ENCODE measurements around the gene ZBTB4. TPM values are rescaled to one million over a fixed set of nuclear protein-coding genes. Genes with fewer than 3 reads are reported as not detected.
"Not testable (repeated sequence)": the region's sequence is repeated elsewhere in the genome, so short reads cannot be mapped to it uniquely, and the experiment has no call there.

ZBTB4 gene
- total RNA-seq, 1 donor from 2014 or later = 51.0 TPM

DNA sequence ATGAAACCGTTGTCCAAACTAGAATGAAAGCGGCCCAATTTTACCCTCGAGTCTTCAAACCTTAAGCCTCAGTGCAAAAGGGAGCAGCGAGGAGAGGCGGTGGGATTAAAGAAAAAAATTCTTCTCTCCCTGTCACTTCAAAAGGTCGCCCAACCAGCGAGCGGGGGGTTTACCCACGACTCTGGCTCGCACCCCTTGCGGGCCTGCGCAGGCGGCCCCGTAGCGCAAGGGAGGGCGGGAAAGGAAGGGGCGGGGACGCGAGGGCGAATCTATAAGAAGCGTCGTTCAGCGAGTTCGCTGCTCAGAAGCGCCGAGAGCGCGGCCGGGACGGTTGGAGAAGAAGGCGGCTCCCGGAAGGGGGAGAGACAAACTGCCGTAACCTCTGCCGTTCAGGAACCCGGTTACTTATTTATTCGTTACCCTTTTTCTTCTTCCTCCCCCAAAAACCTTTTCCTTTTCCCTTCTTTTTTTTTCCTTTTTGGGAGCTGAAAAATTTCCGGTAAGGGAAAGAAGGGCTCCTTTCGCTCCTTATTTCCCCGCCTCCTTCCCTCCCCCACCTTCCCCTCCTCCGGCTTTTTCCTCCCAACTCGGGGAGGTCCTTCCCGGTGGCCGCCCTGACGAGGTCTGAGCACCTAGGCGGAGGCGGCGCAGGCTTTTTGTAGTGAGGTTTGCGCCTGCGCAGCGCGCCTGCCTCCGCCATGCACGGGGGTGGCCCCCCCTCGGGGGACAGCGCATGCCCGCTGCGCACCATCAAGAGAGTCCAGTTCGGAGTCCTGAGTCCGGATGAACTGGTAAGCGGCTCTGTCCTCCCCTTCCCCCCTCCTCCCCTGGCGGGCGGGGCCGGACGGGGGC is 4.9 kb upstream of the ZBTB4 start, which contains the start of gene POLR2A:
TSS of gene POLR2A (plus strand) at position 300 of the 852 bp plus-strand sequence.
- Mint-ChIP-seq H3K4me1 (ENCODE audit: low read depth) (peaks cover 67% of the 10 kb centered on the region), H3K27ac (ENCODE audit: unreplicated experiment) (peak within 1 kb of the TSS; percentile 100), H3K27me3 (ENCODE audit: low read depth) (no peaks in the 10 kb centered on the region), H3K9me3 (ENCODE audit: low read depth) (no peaks in the 10 kb centered on the region), H3K36me3 (ENCODE audit: low read depth) (peaks cover 2% of the 10 kb centered on the region), H3K4me3 (ENCODE audit: unreplicated experiment) (peak within 1 kb of the TSS; percentile 88)
- peak; percentile 98 for DNase-seq (ENCODE audit: low spot score)
- TF ChIP-seq, protein P1, sequence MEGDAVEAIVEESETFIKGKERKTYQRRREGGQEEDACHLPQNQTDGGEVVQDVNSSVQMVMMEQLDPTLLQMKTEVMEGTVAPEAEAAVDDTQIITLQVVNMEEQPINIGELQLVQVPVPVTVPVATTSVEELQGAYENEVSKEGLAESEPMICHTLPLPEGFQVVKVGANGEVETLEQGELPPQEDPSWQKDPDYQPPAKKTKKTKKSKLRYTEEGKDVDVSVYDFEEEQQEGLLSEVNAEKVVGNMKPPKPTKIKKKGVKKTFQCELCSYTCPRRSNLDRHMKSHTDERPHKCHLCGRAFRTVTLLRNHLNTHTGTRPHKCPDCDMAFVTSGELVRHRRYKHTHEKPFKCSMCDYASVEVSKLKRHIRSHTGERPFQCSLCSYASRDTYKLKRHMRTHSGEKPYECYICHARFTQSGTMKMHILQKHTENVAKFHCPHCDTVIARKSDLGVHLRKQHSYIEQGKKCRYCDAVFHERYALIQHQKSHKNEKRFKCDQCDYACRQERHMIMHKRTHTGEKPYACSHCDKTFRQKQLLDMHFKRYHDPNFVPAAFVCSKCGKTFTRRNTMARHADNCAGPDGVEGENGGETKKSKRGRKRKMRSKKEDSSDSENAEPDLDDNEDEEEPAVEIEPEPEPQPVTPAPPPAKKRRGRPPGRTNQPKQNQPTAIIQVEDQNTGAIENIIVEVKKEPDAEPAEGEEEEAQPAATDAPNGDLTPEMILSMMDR (IDR thresholded peaks at IDR 0.05) = no peak

DNA sequence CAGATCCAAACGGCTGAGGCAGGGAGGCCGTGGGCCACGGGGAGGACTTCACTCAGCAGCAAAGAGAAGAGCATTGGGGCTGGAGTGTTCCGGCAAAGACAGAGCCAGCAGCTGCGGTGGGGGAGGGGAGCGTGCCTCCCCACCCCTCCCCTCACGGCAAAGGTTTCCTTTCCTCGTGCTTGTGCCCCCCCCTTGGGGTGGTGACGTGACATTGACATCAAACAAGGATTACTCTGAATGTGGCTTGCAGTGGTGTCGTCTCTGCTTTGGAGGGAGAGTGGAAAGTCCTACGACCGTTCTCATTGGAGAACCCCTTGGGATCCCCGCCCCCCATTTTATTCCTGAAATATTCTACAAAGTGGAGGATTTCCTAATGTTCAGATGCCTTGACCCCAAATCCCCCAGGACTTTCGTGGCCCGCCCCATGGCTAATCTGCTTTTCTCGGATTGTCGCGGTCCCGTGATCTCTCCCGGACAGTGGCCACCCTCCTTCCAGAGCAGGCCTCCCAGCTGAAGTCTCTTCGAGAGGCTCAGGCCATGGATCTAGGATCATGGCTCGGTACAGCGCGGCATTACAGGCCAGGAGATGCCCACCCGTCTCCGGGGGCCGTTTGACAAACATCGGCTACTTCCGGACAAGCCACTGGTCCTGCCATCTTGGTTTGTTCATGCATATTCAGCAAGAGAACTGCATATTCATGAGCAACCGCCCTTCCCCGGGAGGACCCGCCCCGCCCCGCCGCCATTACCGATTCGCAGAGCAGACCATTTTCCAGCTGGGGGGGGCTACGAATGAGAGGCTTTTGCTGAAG is 4.0 kb upstream of the ZBTB4 start:
- Mint-ChIP-seq H3K36me3 (ENCODE audit: low read depth) (peaks cover 2% of the 10 kb centered on the region), H3K27ac (ENCODE audit: unreplicated experiment) (peak overlapping the region; percentile 100), H3K4me3 (ENCODE audit: unreplicated experiment) (peak overlapping the region; percentile 88), H3K9me3 (ENCODE audit: low read depth) (no peaks in the 10 kb centered on the region), H3K27me3 (ENCODE audit: low read depth) (no peaks in the 10 kb centered on the region), H3K4me1 (ENCODE audit: low read depth) (peaks cover 61% of the 10 kb centered on the region)
- TF ChIP-seq, protein P1 (IDR thresholded peaks at IDR 0.05) = no peak
- no peak for DNase-seq (ENCODE audit: low spot score)

GRCh38 chr17:7482742-7483088 is 3.3 kb upstream of the ZBTB4 start:
- not testable (repeated sequence) for H3K36me3 Mint-ChIP-seq (ENCODE audit: low read depth); H3K9me3 Mint-ChIP-seq (ENCODE audit: low read depth); DNase-seq (ENCODE audit: low spot score); H3K27me3 Mint-ChIP-seq (ENCODE audit: low read depth)
- Mint-ChIP-seq H3K27ac (ENCODE audit: unreplicated experiment) (peak overlapping the region; percentile 100), H3K4me3 (ENCODE audit: unreplicated experiment) (peak overlapping the region; percentile 88), H3K4me1 (ENCODE audit: low read depth) (peaks cover 65% of the 10 kb centered on the region)

GRCh38 chr17:7481842-7482741 is 2.7 kb upstream of the ZBTB4 start:
- DNase-seq (ENCODE audit: low spot score); H3K9me3 Mint-ChIP-seq (ENCODE audit: low read depth); H3K27me3 Mint-ChIP-seq (ENCODE audit: low read depth); H3K4me3 Mint-ChIP-seq (ENCODE audit: unreplicated experiment); H3K36me3 Mint-ChIP-seq (ENCODE audit: low read depth): not testable (repeated sequence)
- Mint-ChIP-seq H3K27ac (ENCODE audit: unreplicated experiment) (peak overlapping the region; percentile 100), H3K4me1 (ENCODE audit: low read depth) (peaks cover 65% of the 10 kb centered on the region)

DNA sequence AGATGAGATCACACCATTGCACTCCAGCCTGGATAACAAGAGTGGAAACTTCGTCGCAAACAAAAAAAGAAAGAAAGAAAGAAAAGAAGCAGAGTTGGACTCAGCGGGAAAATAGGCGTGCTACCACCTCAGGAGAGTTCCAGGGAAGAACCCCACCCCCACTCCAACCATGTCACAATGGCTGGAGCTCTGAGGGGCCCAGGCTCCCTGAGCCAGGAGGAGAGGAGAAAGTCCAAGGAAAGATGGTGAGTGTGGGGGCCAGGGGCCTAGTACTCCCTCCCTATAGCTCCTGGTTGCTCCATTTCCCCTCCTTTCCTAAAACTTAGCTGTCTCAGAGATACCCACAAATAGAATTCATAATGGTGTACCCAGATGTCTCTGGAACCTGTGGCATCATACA is 1.8 kb upstream of the ZBTB4 start, which contains the start of gene SLC35G6:
TSS of gene SLC35G6 (plus strand) at position 172 of the 400 bp plus-strand sequence. CDS start at position 243, 71 bp downstream.
- DNase-seq (ENCODE audit: low spot score) = not testable (repeated sequence)
- H3K4me1 Mint-ChIP-seq (ENCODE audit: low read depth) = peaks cover 65% of the 10 kb centered on the region

GRCh38 chr17:7480089-7480384 is 606 bp upstream of the ZBTB4 start:
- peak overlapping the region; percentile 84 for H3K4me3 Mint-ChIP-seq (ENCODE audit: unreplicated experiment)

More for the DNA sequence above, 1.8 kb upstream of the ZBTB4 start, which contains the start of gene SLC35G6:
- peak within 1 kb of the TSS; percentile 95 for H3K27ac Mint-ChIP-seq (ENCODE audit: unreplicated experiment)
- peak within 1 kb of the TSS; percentile 84 for H3K4me3 Mint-ChIP-seq (ENCODE audit: unreplicated experiment)
- H3K9me3 Mint-ChIP-seq (ENCODE audit: low read depth); H3K27me3 Mint-ChIP-seq (ENCODE audit: low read depth); H3K36me3 Mint-ChIP-seq (ENCODE audit: low read depth): not testable (repeated sequence)

More at GRCh38 chr17:7480089-7480384, 606 bp upstream of the ZBTB4 start:
- H3K4me1 Mint-ChIP-seq (ENCODE audit: low read depth) = peaks cover 63% of the 10 kb centered on the region
- H3K9me3 Mint-ChIP-seq (ENCODE audit: low read depth) = no peaks in the 10 kb centered on the region
- no peaks in the 10 kb centered on the region for H3K36me3 Mint-ChIP-seq (ENCODE audit: low read depth)
- DNase-seq (ENCODE audit: low spot score) = no peak
- TF ChIP-seq, protein P1 (IDR thresholded peaks at IDR 0.05) = no peak
- H3K27ac Mint-ChIP-seq (ENCODE audit: unreplicated experiment) = peak overlapping the region; percentile 95
- no peaks in the 10 kb centered on the region for H3K27me3 Mint-ChIP-seq (ENCODE audit: low read depth)
